OCI-M2 (cell line): Measurements from ENCODE around the gene UFSP2.

Source experiments
- DNase-seq: peaks from one replicate; lab custom pipeline; 2025; ENCODE audit not compliant: unreplicated experiment; lab: John Stamatoyannopoulos, UW

Gene UFSP2

GRCh38 chr4:185357211-185357610 lies 68.6 kb downstream of the UFSP2 start:
- DNase-seq = no peak

DNA sequence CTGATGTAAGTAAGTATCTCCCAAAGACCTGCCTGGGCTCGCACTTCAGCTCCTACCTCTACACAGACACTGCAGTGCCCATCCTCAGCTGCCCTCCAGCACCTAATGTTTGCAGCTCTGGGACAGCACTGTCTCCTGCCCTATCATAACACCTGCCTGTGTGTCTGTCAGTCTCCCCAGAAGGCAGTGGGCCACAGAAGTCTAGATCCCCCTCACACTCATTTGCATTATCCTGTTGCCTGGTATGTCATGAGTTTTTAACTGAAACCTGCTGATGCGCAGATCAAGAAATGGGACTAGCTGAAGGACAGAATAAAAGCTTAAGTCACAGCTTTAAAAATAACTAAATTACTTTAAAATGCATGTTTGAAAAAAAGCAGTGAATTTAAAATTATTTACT lies 73.0 kb downstream of the UFSP2 start:
- DNase-seq = no peak

DNA sequence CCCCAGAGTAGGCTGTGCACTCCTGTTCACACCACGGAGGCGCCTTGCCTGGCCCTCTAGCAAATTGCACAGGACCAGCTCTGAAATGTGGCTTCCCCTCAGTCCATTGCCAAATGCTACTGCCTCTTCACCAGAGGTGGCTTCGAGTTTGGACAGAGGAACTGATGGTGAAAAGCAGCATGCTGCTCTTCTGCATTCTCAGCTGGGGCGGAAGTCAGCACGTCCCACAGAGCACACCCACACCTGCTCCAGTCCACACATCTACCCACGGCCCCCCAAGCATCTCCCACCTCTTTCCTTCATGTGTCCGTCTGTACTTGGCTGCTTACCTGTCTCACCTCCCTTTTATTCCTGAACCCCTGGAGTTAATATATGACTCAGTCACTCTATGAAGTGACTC lies 73.6 kb downstream of the UFSP2 start:
- DNase-seq = no peak

GRCh38 chr4:185351691-185352090 lies 74.1 kb downstream of the UFSP2 start:
- no peak for DNase-seq
